ENCODE results near the gene KRTAP8-1.

Gene KRTAP8-1

GRCh38 chr21:30813174-30813573, at the start of gene KRTAP8-1:
Gene KRTAP8-1 (minus strand): TSS chr21:30813274. CDS start chr21:30813220, 54 bp downstream.
- DNase-seq: no peak

- no peak for DNase-seq
Measured at GRCh38 chr21:30847627-30848500, 34.8 kb upstream of the KRTAP8-1 start.

GRCh38 chr21:30842990-30843389, 29.9 kb upstream of the KRTAP8-1 start:
- DNase-seq: no peak

- peak; percentile 53 for DNase-seq
Measured at GRCh38 chr21:30839304-30839703, 26.2 kb upstream of the KRTAP8-1 start.

GRCh38 chr21:30838536-30838935, 25.5 kb upstream of the KRTAP8-1 start:
- no peak for DNase-seq

GRCh38 chr21:30831194-30831765, 18.2 kb upstream of the KRTAP8-1 start:
- peak; percentile 52 for DNase-seq

GRCh38 chr21:30829659-30830058, 16.6 kb upstream of the KRTAP8-1 start, which contains the start of gene KRTAP7-1:
Gene KRTAP7-1 (minus strand): TSS chr21:30829759. CDS start chr21:30829698, 61 bp downstream.
- DNase-seq: no peak

- DNase-seq: no peak
Measured at GRCh38 chr21:30818837-30819610, 6.0 kb upstream of the KRTAP8-1 start.

- no peak for DNase-seq
Measured at GRCh38 chr21:30800605-30801004, 12.5 kb downstream of the KRTAP8-1 start.

GRCh38 chr21:30793581-30794314, 19.3 kb downstream of the KRTAP8-1 start:
- no peak for DNase-seq

GRCh38 chr21:30779249-30779648, 33.8 kb downstream of the KRTAP8-1 start:
- DNase-seq: no peak

- no peak for DNase-seq
Measured at GRCh38 chr21:30769724-30770431, 43.2 kb downstream of the KRTAP8-1 start.
